HFFc6 (cell line): ENCODE measurements around the gene PIK3AP1. TPM values are rescaled to one million over a fixed set of nuclear protein-coding genes. Genes with fewer than 3 reads are reported as not detected.
"Not testable (repeated sequence)": the region's sequence is repeated elsewhere in the genome, so short reads cannot be mapped to it uniquely, and the experiment has no call there.

ENCODE experiments used
- DNase-seq: peaks from one replicate; pipeline ENCODE4 v3.0.0-alpha.2; 2018
- H3K27ac Mint-ChIP-seq: 2 replicates; pipeline ENCODE4 v1.8.0; 2020; ENCODE audit warnings: mild to moderate bottlenecking, mixed read lengths
- H3K27me3 Mint-ChIP-seq: 2 replicates; pipeline ENCODE4 v1.8.0; 2021; ENCODE audit warnings: mild to moderate bottlenecking, moderate library complexity, mixed read lengths; ENCODE audit not compliant: insufficient read depth
- H3K36me3 Mint-ChIP-seq: 2 replicates; pipeline ENCODE4 v1.8.0; 2021; ENCODE audit warnings: low read depth, mixed read lengths
- H3K4me1 Mint-ChIP-seq: 2 replicates; pipeline ENCODE4 v1.8.0; 2020; ENCODE audit warnings: low read depth, mixed read lengths
- H3K4me3 Mint-ChIP-seq: 2 replicates; pipeline ENCODE4 v1.8.0; 2020; ENCODE audit warnings: mild to moderate bottlenecking, moderate library complexity, mixed read lengths
- H3K9me3 Mint-ChIP-seq: 2 replicates; pipeline ENCODE4 v1.8.0; 2020; ENCODE audit warnings: mild to moderate bottlenecking, mixed read lengths
- CTCF ChIP-seq: fragments of 200-600 bp; sonication (generic); IDR thresholded peaks from 2 replicates; pipeline ENCODE4 v1.5.0; 2021; ENCODE audit warnings: antibody characterized with exemption, mild to moderate bottlenecking
- total RNA-seq, 6 experiments: library from RNA; stranded (reverse); fragmentation: NEBNext Ultra II Directional; extraction: Animal tissue kit (Norgen Biotek cat#: 25700); gene quantifications; 2 replicates in 1 of 6; 3 replicates in 5 of 6; pipeline ENCODE4 v1.2.3, GENCODE V29; 2021

PIK3AP1 gene
- total RNA-seq, 6 experiments from 2014 or later = 0.05 TPM; not detected in 3

- Mint-ChIP-seq H3K9me3 (no peaks in the 10 kb centered on the region), H3K4me1 (peaks cover 70% of the 10 kb centered on the region), H3K36me3 (peaks cover 24% of the 10 kb centered on the region), H3K4me3 (no peak overlapping the region), H3K27me3 (no peaks in the 10 kb centered on the region; the same call in 1 of the 2 replicates), H3K27ac (no peak overlapping the region)
- no peak for TF ChIP-seq CTCF
- no peak for DNase-seq
These were observed 142.3 kb downstream of the PIK3AP1 start for GRCh38 chr10:96578022-96578421.

- Mint-ChIP-seq H3K27ac (no peak overlapping the region), H3K9me3 (no peaks in the 10 kb centered on the region), H3K4me1 (peaks cover 66% of the 10 kb centered on the region), H3K27me3 (no peaks in the 10 kb centered on the region), H3K36me3 (peaks cover 29% of the 10 kb centered on the region), H3K4me3 (no peak overlapping the region)
- no peak for DNase-seq
- no peak for TF ChIP-seq CTCF
These were observed 143.2 kb downstream of the PIK3AP1 start for GRCh38 chr10:96577069-96577468.

GRCh38 chr10:96576277-96576980 is 143.9 kb downstream of the PIK3AP1 start:
- DNase-seq = no peak
- H3K9me3 Mint-ChIP-seq = no peaks in the 10 kb centered on the region
- TF ChIP-seq CTCF = no peak
- peaks cover 36% of the 10 kb centered on the region for H3K36me3 Mint-ChIP-seq
- no peak overlapping the region for H3K4me3 Mint-ChIP-seq
- H3K4me1 Mint-ChIP-seq = peaks cover 66% of the 10 kb centered on the region
- no peak overlapping the region for H3K27ac Mint-ChIP-seq
- H3K27me3 Mint-ChIP-seq = no peaks in the 10 kb centered on the region

- H3K9me3 Mint-ChIP-seq, H3K27ac Mint-ChIP-seq, DNase-seq, H3K4me3 Mint-ChIP-seq, H3K27me3 Mint-ChIP-seq: not testable (repeated sequence)
- H3K36me3 Mint-ChIP-seq = peaks cover 32% of the 10 kb centered on the region
- H3K4me1 Mint-ChIP-seq = peaks cover 53% of the 10 kb centered on the region
These were observed 145.8 kb downstream of the PIK3AP1 start for GRCh38 chr10:96574564-96574963.

DNA sequence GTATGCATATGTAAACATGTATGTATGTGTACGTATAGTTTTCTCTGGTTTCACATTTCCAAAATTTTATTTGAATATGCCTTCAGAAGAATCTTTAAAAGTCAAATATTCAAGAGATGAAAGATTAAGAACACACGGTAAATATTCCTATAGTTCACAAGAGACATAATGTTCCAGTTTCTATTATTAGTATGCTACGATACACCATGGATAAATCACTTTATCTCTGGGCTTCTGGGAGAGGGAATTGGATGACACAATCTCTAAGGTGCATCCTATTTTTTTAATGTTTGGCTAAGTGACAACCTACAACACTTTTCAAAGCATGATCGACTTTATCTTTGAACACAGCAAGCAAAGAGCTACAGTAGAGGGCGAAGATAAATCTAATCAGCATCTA is 147.3 kb downstream of the PIK3AP1 start:
- H3K27me3 Mint-ChIP-seq = no peaks in the 10 kb centered on the region
- H3K9me3 Mint-ChIP-seq = no peaks in the 10 kb centered on the region
- H3K4me3 Mint-ChIP-seq = no peak overlapping the region
- no peak overlapping the region for H3K27ac Mint-ChIP-seq
- no peak for TF ChIP-seq CTCF
- H3K4me1 Mint-ChIP-seq = peaks cover 54% of the 10 kb centered on the region
- DNase-seq = no peak
- peaks cover 34% of the 10 kb centered on the region for H3K36me3 Mint-ChIP-seq

DNA sequence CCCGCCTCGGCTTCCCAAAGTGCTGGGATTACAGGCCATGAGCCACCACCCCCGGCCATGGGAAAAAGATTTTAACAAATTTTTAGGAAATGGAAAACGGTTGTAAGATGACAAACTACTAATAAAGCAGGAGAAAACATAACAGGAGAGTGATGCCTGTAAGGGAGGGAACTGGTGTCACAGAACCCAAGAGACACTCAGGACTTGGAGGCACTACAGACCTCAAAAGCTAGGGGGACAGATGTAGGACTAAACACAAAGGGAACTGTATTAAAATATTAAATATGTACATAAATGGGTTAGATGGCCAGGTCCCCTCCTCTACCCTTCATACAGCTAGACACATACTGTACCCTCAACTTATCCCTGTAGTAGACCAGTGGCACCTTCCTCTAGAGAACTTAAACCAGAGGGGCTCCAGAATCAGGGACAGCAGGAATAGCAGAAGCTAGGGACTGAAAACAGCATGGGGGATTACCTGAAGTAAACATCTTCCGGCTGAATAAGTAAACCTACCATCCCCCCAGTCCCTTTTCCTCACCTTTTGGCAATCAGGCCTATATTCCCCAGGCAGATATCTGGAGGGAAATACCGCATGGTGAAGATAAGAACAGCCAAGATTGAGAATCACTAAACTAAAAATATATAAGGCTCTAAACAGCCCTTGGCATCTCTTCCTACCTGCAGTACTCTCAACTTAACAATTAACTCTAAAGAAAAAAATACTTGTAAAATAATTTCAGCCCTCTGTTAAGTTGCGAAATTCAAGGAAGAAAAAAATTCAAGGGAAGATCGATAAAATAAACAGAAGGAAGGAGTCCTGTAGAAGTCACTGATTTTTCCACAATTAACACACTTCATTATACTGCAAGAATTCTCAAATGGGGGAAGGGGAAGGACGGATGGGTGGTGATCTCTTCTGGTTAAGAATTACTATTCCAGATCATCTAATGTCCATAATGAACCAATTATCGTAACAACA is 149.0 kb downstream of the PIK3AP1 start:
- Mint-ChIP-seq H3K9me3 (no peaks in the 10 kb centered on the region), H3K27ac (no peak overlapping the region; the same call in 1 of the 2 replicates)

More for the DNA sequence above, 149.0 kb downstream of the PIK3AP1 start:
- H3K27me3 Mint-ChIP-seq = no peaks in the 10 kb centered on the region
- H3K4me3 Mint-ChIP-seq = no peak overlapping the region
- TF ChIP-seq CTCF = no peak
- peaks cover 41% of the 10 kb centered on the region for H3K36me3 Mint-ChIP-seq
- H3K4me1 Mint-ChIP-seq = peaks cover 53% of the 10 kb centered on the region
- DNase-seq = no peak
